ENCODE results near the gene AFMID. TPM values are rescaled to one million over a fixed set of nuclear protein-coding genes. Genes with fewer than 3 reads are reported as not detected.

AFMID gene
- total and polyA plus RNA-seq, 2 experiments from 2014 or later, result 26.6 to 61.2 TPM

- Histone ChIP-seq H3K36me3 (replicated peaks; ENCODE audit: insufficient read depth, low read depth) (no peaks in the 10 kb centered on the region), H2AFZ (no peak overlapping the region), H4K20me1 (ENCODE audit: insufficient read depth, poor library complexity, severe bottlenecking) (no peaks in the 10 kb centered on the region), H3K9me2 (replicated peaks; ENCODE audit: insufficient read depth) (no peaks in the 10 kb centered on the region), H3K4me1 (ENCODE audit: insufficient read depth) (peaks cover 17% of the 10 kb centered on the region), H3K79me2 (peaks cover 14% of the 10 kb centered on the region), H3K4me3 (no peak overlapping the region), H3K27me3 (no peaks in the 10 kb centered on the region), H3K9me3 (ENCODE audit: low read depth) (no peaks in the 10 kb centered on the region), H3K27ac (peak overlapping the region; percentile 66), H3K4me2 (peak overlapping the region; percentile 16)
- 64% methylated on average over 11 of the region's 11 CpGs for WGBS (ENCODE audit: low lambda C conversion rate, missing lambda C conversion rate)
- DNase-seq (ENCODE audit: low spot score), result no peak
- no peak for TF ChIP-seq EZH2phosphoT487 (IDR thresholded peaks at IDR 0.05; ENCODE audit: low read depth, severe bottlenecking, unreplicated experiment)
- TF ChIP-seq CTCF (IDR thresholded peaks at IDR 0.05; ENCODE audit: poor library complexity), result no peak
- TF ChIP-seq EZH2 (IDR thresholded peaks at IDR 0.05; ENCODE audit: borderline replicate concordance), result no peak
These were observed 14.0 kb upstream of the AFMID start for GRCh38 chr17:78173097-78173715.

- H3K36me3 ChIP-seq (replicated peaks; ENCODE audit: insufficient read depth, low read depth), result no peaks in the 10 kb centered on the region
These were observed 12.8 kb upstream of the AFMID start for GRCh38 chr17:78174346-78174869.

GRCh38 chr17:78174870-78175642 is 12.1 kb upstream of the AFMID start:
- H3K79me2 ChIP-seq, result peaks cover under 1% of the 10 kb centered on the region
- no peak for DNase-seq (ENCODE audit: low spot score)
- H3K27ac ChIP-seq, result no peak overlapping the region
- TF ChIP-seq CTCF (IDR thresholded peaks at IDR 0.05; ENCODE audit: poor library complexity) (no peak), EZH2phosphoT487 (IDR thresholded peaks at IDR 0.05; ENCODE audit: low read depth, severe bottlenecking, unreplicated experiment) (no peak), EZH2 (IDR thresholded peaks at IDR 0.05; ENCODE audit: borderline replicate concordance) (no peak)
- peaks cover 21% of the 10 kb centered on the region for H3K4me1 ChIP-seq (ENCODE audit: insufficient read depth)
- 94% methylated on average over 28 of the region's 28 CpGs for WGBS (ENCODE audit: low lambda C conversion rate, missing lambda C conversion rate)
- no peaks in the 10 kb centered on the region for H3K27me3 ChIP-seq
- no peaks in the 10 kb centered on the region for H3K36me3 ChIP-seq (replicated peaks; ENCODE audit: insufficient read depth, low read depth)
- H4K20me1 ChIP-seq (ENCODE audit: insufficient read depth, poor library complexity, severe bottlenecking), result no peaks in the 10 kb centered on the region
- H3K9me3 ChIP-seq (ENCODE audit: low read depth), result no peaks in the 10 kb centered on the region
- H3K4me3 ChIP-seq, result no peak overlapping the region
- H3K4me2 ChIP-seq, result no peak overlapping the region
- no peaks in the 10 kb centered on the region for H3K9me2 ChIP-seq (replicated peaks; ENCODE audit: insufficient read depth)
- H2AFZ ChIP-seq, result no peak overlapping the region

More at GRCh38 chr17:78174346-78174869, 12.8 kb upstream of the AFMID start:
- no peak for DNase-seq (ENCODE audit: low spot score)
- 94% methylated on average over 15 of the region's 15 CpGs for WGBS (ENCODE audit: low lambda C conversion rate, missing lambda C conversion rate)
- TF ChIP-seq CTCF (IDR thresholded peaks at IDR 0.05; ENCODE audit: poor library complexity) (no peak), EZH2phosphoT487 (IDR thresholded peaks at IDR 0.05; ENCODE audit: low read depth, severe bottlenecking, unreplicated experiment) (no peak), EZH2 (IDR thresholded peaks at IDR 0.05; ENCODE audit: borderline replicate concordance) (no peak)
- peaks cover 17% of the 10 kb centered on the region for H3K4me1 ChIP-seq (ENCODE audit: insufficient read depth)
- H3K4me3 ChIP-seq, result no peak overlapping the region
- no peak overlapping the region for H3K4me2 ChIP-seq
- H4K20me1 ChIP-seq (ENCODE audit: insufficient read depth, poor library complexity, severe bottlenecking), result no peaks in the 10 kb centered on the region
- no peaks in the 10 kb centered on the region for H3K9me2 ChIP-seq (replicated peaks; ENCODE audit: insufficient read depth)
- no peak overlapping the region for H2AFZ ChIP-seq
- H3K9me3 ChIP-seq (ENCODE audit: low read depth), result no peaks in the 10 kb centered on the region
- H3K27me3 ChIP-seq, result no peaks in the 10 kb centered on the region
- H3K79me2 ChIP-seq, result peaks cover 7% of the 10 kb centered on the region
- no peak overlapping the region for H3K27ac ChIP-seq
